ENCODE measurements around the gene MAP2K2.

The MAP2K2 gene

DNA sequence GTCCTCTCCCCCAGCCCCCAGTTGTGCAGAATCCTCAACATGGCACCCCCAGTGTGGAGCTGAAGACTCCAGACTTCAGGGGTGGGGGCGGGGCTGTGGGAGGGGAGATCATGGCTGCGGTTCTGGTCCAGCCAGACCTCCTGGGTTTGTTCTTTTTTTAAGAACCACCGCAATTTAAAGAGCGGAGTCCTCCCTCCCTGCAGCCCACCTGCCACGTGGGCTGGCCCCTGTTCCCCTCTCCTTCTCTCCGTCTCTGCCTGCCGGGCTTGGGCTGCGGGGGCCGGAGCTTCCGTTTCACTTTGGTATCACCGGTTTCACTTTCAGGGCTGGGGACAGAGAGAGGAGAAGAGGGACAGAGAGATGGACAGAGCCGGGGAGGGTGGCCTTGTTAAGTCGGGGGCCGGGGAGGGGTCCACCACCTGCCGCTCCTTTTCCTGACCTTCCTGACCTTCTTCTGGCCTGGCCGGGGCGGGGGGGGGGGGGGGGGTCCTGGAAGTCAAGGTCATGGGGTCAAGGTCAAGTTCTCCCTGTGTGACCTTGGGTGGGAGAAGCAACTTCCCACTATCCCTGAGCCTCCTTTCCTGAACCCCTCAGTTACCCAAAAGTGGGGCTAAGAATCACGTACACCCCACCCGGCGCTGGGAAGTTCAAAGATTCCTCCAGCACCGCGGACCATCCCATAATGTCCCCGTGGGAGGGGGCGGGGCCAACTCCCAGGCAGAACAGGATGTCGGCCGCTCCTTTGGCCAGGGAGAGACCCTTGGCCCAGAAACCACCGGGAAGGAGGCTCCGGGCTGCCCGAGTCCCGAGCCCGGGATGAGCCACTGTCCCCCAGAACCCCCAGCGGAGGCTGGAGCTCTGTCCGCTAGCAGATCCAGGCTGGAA, 45.9 kb downstream of the MAP2K2 start:
- DNase-seq = no peak

DNA sequence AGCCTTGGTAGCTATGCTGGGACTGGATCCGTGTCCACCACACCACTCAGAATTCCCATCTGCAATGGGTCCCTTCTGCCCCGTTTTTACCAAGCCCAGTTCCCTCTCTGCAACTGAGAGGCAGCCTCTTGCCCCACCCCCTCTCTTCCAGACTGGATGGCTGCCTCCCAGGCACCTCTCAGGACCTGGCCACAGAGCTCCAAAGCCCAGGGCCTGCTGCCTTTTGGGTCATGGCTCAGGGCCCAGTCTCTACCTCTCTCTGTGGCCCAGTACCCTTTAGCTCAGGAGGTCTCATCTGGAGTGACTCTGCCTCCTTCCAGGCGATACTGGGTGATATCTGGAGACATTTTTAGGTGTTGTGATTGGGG, 46.9 kb downstream of the MAP2K2 start:
- DNase-seq = no peak

DNA sequence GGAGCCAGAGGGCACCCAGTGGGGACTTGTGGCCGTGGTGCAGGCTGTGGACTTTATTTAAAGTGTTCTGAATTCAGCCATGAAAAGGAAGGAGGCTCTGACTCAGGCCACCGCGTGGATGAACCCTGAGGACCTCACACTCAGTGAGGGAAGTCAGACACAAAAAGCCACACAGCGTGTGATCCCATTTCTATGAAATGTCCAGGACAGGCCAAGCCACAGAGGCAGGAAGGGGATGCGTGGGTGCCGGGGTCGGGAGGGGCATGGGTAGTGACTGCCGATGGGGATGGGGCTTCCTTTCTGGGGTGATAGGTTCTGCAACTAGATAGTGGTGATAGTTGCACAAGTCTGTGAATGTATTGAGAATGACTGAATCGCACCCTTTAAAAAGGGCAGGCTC, 48.5 kb downstream of the MAP2K2 start:
- DNase-seq = no peak

DNA sequence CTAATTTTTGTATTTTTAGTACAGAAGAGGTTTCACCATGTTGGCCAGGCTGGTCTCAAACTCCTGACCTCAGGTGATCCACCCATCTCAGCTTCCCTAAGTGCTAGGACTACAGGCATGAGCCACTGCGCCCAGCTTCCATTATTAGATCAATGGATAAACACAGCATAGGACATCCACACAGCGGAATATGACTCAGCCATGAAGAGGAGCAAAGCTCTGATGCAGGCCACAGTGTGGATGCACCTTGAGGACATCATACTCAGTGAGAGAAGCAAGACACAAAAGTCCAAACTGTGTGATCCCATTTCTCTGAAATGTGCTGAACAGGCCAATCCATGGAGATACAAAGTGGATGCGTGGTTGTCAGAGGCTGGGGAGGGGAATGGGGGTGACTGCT, 52.3 kb downstream of the MAP2K2 start:
- no peak for DNase-seq

DNA sequence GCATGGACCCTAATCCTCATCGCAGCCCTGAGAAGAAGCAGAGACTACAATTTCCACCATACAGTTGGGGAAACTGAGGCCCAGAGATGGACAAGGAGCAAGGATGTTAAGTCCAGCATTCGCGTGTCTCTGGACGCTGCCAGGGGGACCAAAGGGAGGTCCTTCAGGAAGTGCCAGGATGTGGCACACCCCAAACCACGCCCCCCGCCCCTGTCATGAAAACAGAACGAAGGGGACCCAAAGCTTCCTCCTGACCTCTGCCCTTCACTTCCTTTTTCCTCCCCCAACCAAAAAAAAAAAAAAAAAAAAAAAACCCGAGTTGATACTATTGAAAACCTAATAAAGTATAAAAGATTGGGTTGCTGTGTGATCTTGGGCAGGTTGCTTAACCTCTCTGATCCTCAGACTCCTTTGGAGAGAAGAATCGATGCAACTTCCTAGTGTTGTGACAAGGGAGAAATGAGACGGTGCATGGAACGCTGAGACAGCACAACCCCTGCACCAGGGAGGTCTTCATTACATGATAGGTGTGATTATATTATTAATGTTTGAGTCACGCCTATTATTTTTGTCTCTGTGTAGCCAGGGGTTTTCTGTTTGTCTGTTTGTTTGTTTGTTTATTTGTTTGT, 54.5 kb downstream of the MAP2K2 start:
- no peak for DNase-seq

DNA sequence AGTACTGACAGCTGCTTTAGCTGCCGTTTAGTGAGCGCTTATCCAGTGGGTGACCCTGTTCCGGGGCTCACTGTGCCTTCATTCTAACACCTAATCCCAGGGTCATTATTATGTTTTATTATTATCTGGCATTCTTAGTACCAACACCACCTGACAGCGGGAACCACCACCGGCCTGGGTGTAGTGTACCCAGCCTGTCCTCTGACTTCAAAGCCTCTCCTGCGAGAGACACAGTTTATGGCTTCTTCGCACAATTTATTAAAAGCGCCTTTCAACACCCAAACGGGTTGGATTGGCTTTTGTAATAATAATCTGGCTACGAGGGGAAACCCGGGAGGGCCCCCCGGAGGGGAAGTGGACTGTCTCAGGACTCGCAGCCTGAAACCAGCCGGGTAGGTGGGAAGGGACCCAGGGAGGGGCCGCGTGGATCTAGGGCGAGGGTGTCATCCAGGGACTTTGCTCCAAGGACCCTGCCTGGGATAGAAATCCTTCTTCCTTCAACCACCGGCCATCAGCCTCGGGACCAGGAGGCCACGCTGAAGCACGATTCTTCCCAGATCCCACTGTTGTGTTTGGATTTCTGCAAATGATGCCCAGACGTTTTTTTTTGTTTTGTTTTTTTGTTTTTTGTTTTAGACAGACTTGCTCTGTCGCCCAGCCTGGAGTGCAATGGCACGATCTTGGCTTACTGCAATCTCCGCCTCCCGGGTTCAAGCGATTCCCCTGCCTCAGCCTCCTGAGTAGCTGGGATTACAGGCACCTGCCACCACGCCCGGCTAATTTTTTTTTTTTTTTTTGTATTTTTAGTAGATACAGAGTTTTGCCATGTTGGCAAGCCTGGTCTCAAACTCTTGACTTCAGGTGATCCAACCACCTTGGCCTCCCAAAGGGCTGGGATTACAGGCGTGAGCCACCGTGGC, 55.6 kb downstream of the MAP2K2 start:
- DNase-seq = no peak

DNA sequence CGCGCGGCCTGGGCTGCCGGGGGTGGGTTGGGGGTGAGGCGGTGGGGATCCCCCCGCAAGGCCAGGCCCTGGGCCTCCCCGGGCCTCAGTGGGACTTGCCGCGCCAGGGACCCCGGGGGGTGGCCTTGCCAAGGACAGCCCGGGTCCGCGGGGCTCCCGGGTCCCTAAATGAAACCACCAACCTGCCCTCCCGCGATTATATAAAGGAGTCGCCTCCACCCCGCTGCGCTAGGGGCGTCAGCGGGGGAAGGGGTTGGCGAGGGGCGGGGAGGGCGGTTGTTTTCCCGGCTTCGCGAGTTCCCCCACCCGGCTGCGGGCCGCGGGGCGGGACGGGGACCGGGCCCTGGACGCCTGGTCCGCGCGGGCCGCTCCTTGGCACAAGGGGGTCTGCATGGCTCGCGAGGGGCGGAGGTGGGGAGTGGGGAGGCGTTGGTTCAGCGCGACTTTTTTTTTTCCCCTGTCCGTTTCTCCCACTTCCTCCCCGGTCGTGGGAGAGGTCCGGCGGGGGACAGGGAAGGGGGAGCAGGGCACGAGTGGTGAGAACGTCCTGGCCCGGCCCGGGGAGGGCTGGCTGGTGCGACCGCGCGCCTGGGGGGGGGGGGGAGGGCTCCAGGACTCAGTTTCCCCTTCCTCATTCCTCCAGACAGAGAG, 56.4 kb downstream of the MAP2K2 start:
- no peak for DNase-seq

DNA sequence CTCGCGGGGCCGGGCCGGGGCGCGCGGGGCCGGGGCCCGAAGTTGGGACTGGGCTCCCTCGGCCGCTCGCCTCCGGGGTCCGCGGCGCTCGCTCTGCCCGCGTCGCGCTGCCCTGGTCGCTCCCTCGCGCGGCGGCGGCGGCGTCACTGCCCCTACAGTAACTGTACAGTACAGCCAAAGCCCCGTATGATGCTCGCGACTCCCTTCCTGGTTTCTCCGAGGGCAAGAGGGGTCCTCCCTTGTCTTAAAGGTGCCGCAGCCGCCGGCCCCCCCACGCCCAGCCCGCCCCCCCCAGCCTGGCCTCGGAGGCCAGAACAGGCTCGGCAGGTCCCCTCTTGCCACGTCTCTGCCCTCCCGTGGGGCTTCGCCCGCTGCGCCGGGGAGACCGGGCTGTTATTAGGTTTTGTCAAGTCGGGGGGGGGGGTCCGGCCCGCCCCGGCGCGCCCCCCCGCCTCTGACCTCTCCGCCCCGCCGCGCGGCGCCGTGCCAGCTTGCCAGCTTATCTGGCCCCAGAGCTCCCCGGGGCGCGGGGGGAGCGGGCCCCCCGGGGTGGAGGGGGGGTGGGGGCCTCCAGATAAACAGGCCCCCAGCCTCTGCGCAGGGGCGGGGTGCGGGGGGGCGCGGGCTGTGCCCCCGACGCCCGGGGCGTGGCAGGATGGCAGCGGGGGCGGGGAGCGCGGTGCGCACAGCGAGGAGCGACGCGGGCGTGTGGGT, 57.1 kb downstream of the MAP2K2 start, which contains the start of gene ZBTB7A:
ZBTB7A (minus strand) TSS at position 218 of the 714 bp plus-strand sequence. CDS start 11,667 bp downstream, outside the sequence.
- peak; percentile 62 for DNase-seq

DNA sequence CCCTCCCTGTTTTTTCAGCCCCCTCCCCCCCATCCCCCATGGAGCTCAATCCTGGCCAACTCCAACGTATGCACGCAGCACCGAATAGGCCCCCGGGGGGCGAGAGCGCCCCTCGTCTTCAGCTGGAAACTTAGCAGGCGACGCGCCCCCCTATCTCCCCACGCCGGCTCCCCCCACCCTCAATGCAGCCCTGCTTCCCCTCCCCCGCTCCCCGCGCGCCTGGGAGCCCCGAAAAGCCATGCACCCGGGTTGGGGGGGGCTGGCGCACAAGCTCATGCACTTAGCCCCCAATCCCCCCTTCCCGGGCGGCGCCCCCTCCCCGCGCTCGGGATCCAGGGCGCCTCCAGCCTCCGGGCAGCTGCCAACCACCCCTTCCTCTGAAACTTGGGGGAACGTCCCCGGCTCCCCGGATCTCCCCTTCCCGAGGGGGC, 57.7 kb downstream of the MAP2K2 start:
- DNase-seq = no peak

DNA sequence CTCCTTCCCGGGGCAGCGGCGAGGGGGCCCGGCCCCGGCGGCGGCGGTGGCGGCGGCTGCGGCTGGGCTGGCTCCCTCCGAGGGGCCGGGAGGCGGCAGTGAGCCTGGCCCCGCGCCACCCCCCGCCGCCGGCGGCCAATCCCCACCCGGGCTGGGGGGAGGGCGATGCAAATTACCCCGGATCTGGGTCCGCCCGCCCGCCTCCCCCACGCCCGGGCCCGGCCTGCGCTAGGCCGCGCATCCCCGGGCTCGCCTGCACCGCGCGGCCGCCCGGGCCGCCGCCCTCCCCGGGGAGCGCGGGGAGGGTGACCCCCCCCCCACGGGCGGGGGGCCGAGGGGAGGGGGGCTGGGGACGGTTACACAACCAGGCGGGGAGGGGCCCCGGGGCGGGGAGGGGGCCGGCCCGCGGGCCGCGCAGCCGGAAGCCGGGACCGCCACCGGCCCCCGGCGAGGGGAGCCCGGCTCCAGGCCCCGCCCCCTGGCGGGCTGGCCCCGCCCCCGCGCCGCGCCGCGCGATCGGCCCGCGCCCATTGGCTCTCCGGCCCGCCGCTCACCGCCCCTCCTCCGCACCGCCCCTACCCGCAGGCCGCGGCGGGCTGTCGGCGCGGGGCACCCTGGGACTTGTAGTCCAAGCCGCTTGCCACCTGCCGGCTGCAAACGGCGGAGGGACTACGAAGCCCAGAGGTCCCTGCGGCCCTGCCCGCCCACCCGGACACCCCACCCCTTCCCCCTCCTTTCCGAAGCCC, 58.3 kb downstream of the MAP2K2 start:
- peak; percentile 91 for DNase-seq

DNA sequence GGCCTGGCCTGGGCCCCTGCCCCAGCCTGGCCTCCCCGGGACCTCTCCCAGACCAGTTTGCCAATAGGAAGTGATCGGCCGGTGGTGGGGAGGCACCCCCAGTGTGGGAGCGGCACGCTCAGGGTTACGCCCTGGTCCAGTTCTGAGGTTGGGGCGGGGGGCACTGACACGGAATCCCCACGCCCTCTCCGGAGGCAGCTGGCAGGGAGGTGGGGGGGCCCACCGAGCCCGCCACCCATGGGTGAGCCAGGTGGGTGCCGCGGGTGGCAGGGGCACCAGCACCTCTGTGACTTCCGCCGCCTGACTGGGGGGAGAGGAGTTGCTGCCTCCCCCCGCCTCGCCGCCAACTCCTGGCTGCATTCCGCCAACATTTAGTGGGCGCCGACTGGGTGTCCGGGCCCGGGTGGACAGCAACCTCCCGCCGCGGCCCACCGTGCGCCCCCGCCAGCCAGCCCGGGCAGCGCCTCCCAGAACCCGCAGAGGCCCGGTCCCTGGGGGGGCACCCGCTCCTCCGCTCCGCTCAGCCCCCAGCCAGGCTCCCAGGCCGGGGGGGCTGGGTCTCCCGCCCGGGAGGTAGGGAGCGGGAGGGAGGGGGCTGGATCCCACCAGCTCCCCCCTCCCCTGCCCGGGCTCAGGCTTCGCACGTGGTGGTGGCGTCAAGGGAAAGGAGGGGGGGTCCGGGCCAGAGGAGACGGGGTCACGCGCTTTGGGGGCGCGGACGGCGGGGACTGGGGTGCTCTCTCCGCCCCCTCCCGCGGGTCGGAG, 59.2 kb downstream of the MAP2K2 start:
- DNase-seq = no peak

DNA sequence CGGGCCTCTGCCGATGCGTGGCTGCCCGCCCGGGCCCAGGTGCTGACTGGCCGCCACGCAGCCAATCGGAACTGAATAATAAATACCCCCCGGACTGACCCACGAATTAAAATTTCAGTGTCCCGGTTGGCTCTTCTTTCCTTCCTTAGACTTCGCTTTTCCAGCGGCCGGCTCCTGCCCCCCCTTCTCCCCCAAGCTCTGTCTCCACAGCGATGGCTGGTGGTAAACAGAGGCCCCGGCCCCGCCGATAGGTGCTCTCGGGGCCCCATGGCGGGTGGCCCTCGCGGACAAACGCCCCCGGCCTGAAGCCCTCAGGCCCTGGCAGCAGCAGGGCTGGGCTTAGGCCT, 59.8 kb downstream of the MAP2K2 start:
- no peak for DNase-seq

DNA sequence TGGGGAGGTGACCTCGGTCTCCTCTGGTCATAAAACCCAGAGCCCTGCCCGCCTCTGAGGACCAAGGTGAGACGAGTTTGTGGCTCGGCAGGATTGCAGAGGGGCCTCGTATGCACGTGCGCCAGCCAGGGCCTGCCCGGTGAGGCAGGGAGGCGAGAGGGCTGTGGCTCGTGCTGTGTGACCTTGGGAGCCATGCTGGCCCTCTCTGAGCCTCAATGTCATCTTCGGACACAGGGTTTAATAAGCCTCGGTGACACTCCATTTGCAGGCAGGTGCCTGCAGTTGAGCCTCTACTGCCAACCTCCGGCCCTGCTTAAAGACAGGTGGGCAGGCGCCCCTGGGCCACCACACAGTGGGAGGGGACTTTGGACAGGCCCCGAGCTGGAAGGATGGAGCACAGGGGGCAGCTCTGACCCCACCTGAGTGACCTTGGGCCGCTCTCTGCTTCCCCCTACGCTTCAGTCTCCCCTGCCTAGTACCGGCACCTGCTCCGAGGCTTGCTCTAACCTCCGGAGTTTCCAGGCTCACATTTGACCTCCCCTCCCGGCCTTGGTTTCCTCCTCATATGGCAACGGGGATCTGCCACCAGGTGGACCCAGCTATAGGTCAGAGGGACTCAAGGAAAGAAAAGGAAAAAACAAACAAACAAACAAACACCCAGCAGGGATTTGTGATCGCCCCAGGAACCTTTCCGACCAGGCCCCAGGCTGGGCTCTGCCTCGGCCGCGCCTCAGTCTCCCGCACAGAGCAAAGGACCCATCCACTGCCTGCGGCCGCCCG, 60.4 kb downstream of the MAP2K2 start:
- no peak for DNase-seq

DNA sequence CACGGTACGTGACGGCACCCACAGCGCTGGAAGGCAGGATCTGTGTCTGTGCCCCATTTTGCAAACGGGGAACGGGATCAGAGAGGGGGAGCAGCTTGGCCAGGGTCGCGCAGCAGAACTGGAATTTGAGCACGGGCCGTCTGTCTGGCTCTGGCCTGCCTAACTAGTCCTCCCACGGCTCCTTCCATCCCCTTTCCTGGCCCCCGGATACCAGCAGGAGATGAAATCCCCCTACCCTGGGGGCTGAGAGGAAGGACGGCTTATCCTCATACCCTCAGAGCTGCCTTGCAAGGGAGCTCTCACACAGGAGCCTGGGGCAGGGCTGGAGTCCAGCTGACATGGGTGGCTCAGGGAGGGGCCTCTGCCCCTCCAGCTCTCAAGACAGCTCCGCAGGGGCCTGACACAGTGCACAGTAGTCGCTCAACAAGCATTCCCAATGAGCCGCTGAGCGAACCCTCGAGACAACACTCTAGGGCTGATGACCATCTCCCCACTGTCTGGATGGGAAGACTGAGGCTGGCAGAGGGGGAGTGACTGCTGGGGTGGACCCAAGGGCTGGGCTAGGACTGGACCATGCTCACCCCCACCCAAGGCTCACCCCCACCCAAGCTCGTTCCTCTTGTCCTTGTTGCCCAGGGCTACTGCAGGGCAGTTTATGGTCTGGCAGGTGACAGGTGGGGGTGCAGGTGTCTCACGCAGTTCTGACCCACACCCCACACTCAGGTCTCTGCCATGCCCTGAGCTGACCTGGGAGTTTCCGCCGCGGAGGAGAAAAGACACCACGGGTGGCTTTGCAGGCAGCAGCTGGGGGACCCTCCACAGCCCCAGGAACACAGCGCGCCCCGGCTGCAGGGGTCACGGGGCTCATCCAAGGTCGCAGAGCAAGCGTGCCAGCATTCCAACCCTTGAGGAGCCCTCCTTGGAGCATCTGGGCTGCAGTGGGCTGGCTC, 61.2 kb downstream of the MAP2K2 start:
- no peak for DNase-seq

DNA sequence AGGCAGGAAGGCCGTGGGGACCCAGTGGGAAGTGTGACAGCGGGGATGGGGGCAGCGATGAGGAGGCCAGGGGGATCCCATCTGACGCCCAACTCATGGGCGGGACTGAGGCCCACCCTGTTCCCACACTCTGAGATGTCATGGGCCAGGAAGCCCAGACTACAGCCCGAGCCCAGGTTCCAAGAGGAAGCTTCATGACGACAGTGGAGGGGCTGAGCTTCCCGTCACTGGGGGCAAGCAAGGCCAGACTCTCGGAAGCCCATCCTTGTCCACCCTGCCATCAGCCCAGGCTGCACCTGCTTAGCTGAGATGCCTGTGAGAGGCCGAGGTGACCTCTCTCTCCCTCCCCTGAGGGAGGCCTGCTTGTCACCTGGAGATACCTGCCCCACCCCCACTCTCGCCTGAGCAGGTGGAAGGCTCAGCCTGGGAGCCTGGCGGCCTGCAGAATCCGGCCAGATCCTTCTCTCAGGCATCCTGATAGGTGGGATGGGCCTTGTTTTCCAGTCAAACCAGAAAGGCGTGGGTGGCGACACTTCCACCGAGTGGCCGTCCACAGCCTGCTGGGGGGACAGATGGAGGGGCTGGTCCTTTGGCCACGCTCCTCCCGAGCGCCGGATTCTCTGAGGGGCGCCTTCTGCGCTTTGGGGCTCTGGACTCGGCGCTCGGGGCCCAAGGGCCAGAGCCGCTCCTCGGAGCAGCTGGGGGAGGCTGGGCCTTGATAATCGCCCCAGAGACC, 62.1 kb downstream of the MAP2K2 start:
- no peak for DNase-seq

DNA sequence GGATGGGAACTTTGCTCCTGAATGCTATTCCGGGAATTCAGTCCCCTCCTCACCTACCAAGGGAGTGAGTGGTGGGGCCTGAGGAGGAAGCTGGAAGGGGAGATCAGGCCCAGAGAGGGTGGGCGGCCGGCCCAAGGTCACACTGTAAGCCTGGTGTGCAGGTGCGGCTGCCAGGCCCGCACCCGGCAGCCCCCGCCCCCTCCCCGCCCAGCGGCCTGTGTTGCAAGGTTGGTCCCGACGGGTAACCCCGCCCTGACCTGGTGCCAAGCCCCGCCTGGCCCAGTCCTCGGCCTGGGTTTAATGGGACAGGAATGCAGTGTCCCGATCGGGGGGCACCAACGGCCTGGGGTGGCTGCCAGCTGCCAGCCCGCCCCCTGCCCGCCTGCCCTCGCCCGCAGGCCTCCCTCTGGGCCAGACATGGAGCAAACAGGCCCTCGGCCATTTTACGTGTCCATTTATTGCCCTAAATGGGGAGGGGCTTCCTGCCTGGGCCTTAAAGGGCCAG, 62.7 kb downstream of the MAP2K2 start:
- DNase-seq = no peak

DNA sequence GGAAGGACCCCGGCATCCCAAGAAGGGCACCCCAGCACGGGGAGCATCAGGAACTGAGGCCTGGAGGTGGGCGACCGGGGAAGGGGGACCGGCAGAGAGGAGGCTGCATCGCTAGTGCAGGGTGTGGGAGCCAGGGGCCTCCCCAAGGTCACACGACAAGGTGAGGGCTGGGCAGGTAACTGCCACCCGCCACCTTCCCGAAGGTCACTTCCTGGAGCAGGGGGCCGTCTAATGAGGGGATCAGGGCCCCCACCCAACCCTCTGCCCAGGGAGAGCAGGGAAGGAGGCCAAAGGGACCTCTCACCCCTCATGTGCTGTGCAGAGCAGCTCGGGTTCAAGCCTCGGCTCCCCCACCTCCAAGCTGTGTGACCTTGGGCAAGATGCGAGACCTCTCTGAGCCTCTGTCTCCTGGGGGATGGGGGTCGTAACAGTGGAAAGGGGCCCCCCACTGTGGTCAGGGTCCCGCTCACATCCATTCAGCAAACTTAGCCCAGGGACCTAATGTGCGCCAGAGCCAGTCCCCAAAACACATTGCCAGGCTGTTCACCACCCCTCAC, 63.2 kb downstream of the MAP2K2 start:
- DNase-seq = no peak

Measured in NCI-H1092 treated with DMSO at 0.1 percent for 48 hours (cell line).